NCI-H146 treated with DMSO at 0.1 percent for 48 hours (cell line): ENCODE data around the gene ZNF428.
"Not testable (repeated sequence)": the region's sequence is repeated elsewhere in the genome, so short reads cannot be mapped to it uniquely, and the experiment has no call there.

ENCODE experiments used
- DNase-seq: peaks from one replicate; lab custom pipeline; 2025; ENCODE audit not compliant: unreplicated experiment; lab: John Stamatoyannopoulos, UW

The ZNF428 gene

GRCh38 chr19:43639519-43640423 lies 20.3 kb upstream of the ZNF428 start, which contains the start of gene CADM4:
CADM4 (minus strand) TSS chr19:43639850; CDS start chr19:43639790, 60 bp downstream.
- peak; percentile 27 for DNase-seq

- DNase-seq, result no peak
Observed at GRCh38 chr19:43638995-43639518, 19.6 kb upstream of the ZNF428 start.

DNA sequence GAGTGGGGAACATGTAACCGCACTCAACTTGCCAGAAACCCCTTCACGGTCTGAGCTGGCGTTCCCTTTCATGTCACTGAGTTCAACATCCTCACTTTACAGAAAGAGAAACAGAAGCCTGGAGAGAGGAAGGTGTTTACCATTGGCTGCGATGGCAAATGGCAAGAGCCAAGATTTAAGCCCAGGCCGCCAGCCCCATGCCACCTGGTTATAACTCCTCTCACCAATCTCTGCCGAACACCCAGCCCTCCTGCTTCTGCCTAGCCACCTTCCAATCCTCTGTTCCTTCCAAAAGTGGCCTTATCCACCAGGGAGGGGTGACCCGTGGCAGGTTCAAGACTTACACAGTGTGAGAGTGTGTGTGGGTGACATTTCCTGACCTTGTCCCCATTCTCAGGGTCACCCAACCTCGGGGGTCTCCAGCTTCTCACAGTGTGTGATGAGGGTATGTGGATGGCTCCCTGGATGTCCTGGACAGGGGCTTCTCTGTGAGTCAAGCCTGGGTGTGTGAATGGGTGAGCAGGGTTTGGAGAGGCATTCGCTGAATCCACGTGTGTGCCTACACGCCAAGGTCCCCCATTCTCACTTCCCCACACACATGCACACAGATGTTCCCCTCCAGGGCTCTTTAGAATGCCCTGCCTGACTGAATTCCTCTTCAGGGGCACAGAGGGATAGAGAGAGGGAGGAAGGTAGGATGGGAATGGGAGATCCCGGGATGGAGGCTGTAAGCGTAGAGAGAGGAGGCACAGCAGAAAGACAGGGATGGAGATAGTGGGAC lies 19.0 kb upstream of the ZNF428 start:
- DNase-seq, result no peak

- no peak for DNase-seq
Observed at GRCh38 chr19:43636121-43636683, 16.8 kb upstream of the ZNF428 start.

GRCh38 chr19:43635561-43635940 lies 16.1 kb upstream of the ZNF428 start:
- not testable (repeated sequence) for DNase-seq

DNA sequence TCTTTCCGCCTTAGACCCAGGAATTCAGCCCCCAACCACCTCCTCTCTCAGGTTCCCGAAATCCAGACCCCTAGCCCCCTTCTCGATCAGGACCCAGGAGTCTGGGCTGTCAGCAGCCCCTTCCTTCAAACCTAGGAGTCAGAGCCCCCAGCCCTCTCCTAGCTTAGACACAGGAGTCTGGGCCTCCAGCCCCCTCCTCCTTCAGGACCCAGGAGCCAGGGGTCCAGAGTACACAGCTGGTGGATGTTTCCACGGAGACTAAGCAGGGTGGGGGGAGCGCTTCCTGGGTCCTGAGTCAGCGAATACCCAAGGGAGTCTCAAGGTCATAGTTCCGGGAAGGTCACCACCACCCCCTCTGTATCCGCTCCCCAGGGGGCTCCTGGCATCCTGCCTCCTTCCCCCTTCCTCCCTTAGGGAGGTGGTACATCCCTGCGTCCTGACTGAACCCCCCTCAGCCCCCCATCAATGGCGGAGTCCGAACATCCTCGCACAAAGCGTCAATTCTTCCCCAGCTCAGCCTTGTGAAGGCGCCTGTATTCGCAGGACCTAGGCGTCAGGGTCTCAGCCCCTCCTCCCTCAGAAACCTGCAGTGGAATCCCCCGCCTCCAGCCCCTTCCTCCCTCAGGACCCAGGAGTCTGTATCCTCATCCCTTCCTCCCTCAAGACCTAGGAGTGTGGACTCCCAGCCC lies 15.6 kb upstream of the ZNF428 start:
- no peak for DNase-seq

DNA sequence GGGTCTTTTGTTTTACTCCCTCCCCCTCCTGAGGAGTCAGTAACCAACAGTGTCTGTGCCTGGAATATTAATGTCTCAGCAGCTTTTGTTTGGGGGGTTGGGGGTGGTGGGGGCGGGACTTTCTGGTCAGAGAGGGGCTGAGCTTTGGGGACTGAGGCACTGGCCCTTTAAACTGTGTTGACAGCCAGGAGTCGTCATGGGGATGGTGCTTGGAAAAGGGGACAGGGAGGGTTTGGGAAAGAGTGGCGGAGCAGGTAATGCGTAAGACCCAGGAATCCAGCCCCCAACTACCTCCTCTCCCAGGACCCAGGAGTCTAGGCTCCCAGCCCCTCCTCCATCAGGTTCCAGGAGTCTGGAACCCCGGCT lies 15.1 kb upstream of the ZNF428 start:
- no peak for DNase-seq

DNA sequence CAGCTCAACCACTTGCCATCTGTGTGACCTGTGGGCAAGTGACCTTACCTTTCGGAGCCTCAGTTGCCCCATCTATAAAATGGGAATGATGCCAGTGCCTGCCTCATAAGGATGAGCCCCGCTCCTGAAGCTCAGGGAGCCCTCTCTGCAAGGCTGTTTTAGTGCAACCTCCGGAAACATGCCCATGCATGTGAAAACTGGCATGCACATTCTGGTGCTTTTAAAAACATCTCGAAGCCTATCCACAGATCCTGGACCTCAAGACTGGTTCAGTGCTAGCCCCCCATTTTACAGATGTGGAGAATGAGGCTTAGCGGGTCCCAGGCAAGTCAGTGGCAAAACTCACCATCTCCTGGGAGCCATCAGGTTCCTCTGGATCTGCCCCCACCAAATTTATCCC lies 14.6 kb upstream of the ZNF428 start:
- no peak for DNase-seq

DNA sequence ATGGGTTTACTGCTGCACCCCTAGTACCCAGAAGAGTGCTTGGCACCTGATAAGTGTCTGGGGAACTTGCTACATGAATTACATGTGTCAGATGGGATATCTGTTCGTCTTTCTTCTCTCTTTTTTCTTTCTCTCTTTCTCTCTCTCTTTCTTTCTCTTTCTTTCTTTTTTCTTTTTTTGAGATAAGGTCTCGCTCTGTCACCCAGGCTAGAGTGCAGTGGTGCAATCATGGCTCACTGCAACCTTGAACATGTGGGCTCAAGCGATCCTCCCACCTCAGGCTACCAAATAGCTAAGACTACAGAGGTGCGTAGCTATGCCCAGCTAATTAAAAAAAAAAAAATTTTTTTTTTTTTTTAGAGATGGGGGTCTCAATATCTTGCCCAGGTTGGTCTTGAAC lies 14.1 kb upstream of the ZNF428 start:
- DNase-seq, result no peak

GRCh38 chr19:43631491-43631890 lies 12.1 kb upstream of the ZNF428 start:
- DNase-seq, result no peak

DNA sequence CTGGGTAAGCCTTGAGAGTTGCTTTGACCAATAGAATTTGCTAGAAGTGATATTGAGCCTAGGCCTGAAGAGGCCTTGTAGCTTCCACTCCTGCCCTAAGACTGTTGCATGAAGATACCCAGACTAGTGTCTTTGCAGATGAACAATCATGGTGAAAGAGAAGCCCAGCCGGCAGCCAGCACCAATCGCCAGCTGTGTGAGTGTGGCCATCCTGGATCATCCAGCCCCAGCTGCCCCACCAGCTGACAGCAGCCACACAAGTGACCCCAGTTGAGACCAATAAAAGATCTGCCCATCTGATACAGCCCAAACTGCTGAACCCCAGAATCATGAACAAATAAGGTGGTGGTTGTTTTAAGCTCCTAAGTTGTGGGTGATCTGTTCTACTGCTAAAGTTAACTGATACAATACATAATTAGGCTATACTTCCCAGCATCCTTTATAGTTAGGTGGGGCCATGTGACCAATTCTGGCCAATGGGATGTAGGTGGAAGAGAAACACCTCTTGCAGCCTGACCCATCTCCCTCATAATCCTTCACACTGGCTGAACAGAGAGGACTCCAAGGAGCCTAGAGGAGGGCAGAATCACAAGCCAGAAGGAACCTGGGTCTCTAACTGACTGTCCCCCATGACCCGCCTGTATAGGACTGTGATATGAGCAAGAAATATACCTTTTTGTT lies 9.4 kb upstream of the ZNF428 start:
- DNase-seq, result no peak

DNA sequence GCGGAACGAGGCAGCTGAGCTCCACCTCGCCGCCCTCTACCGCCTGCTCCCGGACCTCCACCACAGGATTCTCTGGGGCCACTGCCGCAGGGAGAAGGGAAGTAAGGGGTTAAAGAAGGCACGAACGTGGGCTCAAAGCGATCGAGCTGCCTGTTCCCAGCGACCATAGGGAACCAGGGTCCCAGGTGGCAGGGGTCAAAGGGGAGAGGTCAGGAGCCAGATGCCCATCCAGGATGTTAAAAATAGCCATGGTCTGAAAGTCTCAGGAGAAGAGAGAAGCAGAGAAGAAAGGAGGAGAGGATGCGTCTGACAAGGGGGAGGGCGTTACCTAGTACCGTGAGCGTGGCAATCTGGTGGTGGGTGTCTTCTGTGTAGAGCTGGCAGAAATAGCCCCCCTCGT lies 7.4 kb upstream of the ZNF428 start:
- no peak for DNase-seq

GRCh38 chr19:43625918-43626579 lies 6.6 kb upstream of the ZNF428 start:
- no peak for DNase-seq

DNA sequence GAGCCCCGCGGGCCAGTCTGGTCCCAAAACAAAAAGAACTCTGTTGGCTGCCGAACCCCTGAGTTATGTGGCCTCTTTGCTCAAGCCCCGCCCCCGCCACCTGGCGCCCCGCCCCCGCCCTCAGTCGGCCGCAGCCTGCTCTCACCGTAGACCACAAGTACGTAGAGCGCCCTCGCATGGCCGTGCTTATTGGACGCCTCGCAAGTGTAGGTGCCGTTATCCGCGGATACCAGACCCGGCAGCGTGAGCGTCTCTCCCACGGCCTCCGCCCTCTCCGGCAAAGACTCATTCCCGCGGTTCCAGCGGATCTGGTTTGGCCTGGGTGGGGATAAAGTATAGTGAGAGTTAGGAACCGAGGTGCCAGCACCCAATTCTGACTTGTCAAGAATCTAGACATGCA lies 5.5 kb upstream of the ZNF428 start:
- no peak for DNase-seq

- DNase-seq, result no peak
Observed at GRCh38 chr19:43623889-43624670, 4.7 kb upstream of the ZNF428 start.

DNA sequence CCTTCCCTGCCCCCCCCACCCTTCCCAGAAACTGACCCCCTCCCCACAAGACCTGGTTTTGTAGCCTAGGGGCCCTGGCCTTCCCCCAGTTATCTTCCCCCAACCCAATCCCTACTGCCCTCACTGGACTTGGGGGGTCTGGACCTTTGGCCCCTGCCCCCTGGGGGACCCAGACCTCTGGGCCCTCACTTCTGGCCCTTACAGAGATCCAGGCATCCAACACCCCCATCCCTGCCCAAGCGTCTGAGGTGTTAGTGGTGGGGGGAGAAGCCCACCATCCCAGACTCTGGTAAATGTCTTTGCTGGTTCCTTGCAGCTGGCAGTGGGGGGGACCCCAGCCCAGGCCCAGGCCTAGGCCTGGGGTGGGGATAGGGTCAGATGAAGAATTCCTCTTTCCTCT lies 3.5 kb upstream of the ZNF428 start:
- DNase-seq, result no peak

DNA sequence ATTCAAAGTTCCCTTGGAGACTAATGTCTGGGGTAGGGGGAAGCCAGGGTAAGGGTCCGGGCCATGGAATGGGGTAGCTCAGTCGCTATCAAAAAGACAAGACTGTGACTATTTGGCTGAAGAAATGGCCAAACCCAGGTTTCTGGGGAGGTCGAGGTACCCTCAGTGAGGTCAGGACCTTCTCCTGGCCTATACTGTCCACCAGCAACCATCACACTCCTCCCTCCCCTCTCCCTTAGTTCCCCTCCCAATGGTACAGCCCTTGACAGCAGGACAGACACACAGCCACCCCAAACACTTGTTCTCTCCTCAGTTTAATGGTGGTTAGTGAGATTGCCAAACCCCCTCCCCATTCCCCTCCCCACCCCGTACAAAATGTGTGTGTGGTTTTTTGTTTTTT lies 2.6 kb upstream of the ZNF428 start:
- DNase-seq, result no peak

- no peak for DNase-seq
Observed at GRCh38 chr19:43620061-43621001, 902 bp upstream of the ZNF428 start.
